Measurements from ENCODE around the gene PAK3.

- TF ChIP-seq CTCF (IDR thresholded peaks at IDR 0.05 in 2 of 3, conservative IDR thresholded peaks at IDR 0.05 in 1 of 3; ENCODE audit: borderline replicate concordance in 1 of 3, insufficient read depth in 1 of 3, low read depth in 2 of 3, low read length in 2 of 3) (no peak), SP1 (IDR thresholded peaks at IDR 0.05; ENCODE audit: low read depth) (no peak)
These were observed 5.5 kb upstream of the PAK3 start for GRCh38 chrX:111090458-111090857.
